ENCODE data around the gene C1QTNF9B.
"Not testable (repeated sequence)": the region's sequence is repeated elsewhere in the genome, so short reads cannot be mapped to it uniquely, and the experiment has no call there.

The C1QTNF9B gene

DNA sequence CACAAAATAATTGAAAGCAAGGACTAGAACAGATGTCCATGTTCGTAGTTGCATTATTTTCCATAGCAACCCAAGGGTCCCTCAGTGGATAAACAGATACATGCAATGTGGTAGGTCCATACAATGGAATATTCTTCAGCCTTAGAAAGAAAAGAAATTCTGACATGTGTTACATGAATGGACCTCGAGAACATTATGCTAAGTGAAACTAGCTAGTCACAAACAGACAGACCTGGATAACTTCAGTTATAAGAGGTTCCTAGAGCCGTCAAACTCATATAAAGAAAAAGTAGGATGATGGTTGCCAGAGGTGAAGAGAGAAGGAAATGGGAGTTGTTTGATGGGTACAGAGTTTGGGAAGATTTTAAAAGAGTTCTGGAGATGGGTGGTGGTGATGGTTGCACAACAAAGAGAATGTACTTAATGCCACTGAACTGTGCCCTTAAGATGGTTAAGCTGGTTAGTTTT, at the start of gene C1QTNF9B:
C1QTNF9B (minus strand) TSS at position 51 of the 468 bp plus-strand sequence.
- DNase-seq, result not testable (repeated sequence)

DNA sequence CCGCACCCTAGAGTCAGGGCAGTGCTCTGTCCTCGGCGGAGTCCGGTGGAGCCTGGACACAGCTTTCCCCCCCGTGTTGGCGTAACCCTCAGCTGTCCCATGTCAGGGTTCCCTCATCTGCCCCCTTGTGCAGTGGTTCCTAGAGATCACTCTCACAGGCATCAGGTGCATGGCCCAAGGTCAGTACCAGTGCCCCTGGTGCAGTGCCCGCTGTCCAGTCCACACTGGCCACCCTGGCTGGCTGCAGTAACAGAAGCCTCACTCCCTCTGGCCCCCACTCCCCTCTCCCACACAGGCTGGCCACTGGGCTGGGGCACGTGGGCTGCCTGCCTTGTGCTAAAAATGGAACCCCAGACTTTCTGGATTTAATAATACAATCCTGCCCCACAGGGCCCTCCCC, 49.6 kb upstream of the C1QTNF9B start:
- DNase-seq, result no peak

DNA sequence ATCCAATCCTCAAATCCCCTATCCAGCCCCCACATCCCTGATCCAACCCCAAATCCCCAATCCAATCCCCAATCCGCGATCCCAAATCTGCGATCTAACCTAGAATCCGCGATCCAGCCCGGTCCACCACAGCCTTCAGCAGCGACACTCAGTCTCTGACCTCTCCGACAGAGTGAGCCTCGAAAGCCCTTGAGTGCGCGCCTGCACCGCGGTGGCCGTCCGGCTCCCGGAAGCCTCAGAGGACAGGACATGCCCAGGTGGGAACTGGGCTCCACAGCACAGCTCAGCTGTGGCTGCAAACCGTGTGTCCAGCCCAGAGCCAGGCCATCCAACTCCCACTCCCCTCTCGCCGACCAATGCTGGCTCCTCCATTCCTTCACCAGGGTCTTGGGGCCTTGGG, 48.8 kb upstream of the C1QTNF9B start:
- DNase-seq, result no peak

DNA sequence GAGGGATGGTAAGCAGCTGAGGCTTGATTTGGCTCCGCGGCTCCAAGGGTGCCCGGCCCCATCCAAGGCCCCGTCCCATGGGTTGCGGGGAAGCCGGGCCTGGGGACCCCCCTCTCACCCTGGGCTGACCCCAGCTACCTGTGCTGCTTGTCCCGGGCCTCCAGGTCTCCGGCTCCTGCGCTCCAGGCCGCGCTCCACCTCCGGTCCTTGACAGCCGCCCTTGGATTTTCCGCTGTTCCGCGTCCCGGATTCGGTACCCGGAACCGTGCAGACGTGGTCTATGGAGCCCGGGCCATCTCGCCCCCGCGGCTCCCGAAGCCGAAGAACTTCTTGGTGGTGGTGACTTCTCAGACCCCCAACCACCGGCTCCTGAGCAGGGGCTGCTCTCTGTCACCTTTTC, 48.3 kb upstream of the C1QTNF9B start:
- no peak for DNase-seq

DNA sequence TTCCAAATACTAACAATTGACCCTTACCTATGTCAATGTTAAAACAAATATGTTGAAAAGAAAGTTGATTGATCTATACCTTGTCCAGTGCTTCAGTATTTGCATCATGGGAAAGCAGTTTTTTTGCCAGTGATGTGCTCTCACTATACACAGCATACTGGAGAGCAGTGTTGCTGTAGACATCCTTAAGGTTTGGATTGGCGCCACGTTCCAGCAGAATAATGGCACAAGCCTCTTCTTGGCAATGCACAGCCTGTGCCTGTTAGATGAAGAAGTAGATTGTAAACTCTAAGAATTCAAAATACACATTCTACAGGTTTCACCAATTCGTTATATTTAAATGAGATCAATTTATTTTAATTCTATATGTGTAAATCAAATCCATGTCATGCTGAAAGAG, 43.9 kb upstream of the C1QTNF9B start:
- DNase-seq, result no peak

DNA sequence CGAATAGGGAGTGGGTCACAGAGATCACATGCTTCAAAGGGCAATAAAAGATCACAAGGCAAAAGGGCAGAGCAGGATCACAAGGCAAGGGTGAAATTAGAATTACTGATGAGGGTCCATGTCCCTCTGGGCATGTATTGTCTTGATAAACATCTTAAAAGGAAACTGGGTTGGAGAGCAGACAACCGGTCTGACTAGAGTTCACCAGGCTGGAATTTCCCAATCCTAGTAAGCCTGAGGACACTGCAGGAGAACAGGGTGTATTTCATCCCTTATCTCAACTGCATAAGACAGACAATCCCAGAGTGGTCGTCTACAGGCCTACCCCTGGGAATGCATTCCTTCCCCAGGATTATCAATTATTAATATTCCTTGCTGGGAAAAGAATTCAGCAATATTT, 42.4 kb upstream of the C1QTNF9B start:
- DNase-seq, result not testable (repeated sequence)

DNA sequence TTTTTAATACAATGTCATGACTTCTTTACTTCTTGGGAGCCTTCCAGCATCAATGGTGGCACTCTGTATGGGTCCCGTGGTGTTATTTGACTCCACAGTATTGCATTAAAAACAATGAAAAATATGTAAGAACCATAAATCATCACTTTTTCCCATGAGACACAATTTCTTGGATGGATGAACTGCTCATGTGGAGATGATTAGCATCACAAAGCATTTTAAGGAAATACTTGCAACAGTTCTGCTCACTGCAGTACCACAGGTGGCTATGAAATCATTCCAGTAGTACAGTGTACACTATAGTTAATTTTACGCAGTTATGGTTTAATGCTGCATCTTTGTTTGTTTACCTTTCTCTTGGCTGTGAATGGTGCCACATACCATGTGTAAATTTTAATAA, 37.2 kb upstream of the C1QTNF9B start:
- DNase-seq, result no peak

DNA sequence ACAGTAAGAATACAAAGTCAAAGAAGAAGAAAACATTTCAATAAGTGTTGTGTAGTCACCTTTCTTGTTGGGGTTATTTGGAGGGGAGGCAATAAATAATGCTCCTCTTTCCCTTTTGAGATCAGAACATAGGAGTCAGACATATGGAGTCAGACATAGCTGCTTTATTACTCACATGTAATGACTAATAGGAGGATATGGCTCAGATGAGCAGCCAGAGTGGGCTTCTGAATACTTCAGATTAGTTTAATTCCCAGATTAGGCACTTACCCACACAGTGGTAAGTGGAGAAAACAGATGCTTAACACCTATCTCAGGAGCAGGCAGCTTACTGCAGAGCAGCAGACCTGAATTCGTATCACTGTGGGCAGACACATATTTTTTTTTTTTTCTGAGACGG, 31.7 kb upstream of the C1QTNF9B start:
- no peak for DNase-seq

DNA sequence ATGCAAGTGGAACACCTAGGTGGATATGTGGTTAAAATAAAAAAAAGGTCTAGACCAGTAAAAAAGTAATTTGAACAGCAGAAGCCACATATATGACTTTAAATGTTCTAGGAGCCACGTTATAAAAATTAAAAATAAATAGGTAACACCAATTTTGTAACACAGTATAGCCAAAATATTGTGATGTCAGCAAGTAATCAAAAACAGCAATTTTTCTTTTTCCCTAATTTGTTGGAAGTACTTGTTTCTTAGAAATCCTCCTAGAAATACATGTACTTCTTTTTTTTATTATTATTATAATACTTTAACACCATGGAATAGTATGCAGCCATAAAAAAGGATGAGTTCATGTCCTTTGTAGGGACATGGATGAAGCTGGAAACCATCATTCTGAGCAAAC, 25.7 kb upstream of the C1QTNF9B start:
- no peak for DNase-seq

DNA sequence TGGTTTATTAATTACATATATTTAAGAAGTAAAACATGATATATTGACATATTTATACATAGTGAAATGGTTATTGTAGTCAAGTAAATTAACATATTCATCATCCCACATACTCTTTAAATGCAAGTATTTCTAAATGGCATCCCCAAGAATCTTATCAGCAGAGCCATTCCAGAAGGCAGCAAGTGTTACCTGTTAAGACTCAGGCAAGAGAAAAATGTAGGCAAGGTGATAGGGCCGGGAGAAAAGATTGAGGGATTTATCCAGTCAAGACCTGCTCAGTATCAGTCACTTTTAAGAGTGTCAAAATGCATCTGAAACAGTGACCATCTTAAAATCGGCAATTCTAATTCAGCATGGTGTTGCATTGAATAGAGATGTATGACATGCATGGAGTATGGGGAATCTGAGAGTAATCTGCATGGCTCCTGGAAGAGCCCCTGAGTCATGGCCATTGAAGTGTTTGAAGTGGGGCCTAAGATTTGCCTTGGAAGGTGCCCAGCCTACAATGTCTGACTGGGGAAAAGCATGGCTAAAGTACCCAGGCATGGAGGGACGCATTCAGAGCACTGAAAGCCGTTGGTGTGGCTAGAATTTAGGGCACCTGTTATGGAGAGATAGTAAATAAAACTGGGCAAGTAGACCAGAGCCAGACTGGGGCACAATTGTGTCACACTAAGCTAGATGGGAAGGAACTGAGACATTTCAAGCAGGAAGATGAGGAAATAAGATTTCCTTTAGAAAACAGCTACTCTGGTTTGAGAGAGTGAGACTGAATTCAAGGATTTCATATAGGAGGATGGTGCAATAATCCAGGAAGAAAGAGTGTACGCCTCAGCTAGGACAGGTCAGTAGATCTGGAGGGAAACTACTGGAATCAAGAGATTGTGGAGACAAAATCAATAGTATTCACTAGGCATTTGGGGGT, 25.0 kb upstream of the C1QTNF9B start:
- DNase-seq, result no peak

DNA sequence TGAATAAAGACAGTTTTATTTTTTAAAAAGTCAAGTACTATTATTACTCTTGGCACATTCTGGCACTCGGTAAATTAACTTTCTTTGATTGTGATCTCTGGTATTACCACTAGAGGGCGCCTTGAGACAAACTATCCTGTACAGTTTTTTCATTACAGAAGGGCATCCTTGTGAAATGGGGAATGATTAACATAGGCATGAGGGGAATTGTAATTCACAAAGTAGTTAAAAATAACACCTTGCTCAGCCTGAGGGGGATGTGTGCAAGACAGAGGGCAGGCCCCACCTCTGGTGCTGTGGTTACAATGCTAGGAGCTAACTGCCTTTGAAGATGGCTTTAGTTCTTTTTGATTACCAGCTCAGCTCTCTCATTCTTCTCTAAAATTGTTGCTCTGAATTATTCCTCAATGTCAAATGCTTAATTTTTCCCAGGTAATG, 24.2 kb upstream of the C1QTNF9B start:
- DNase-seq, result peak in 5 of 56 donors; percentile 4 to 63 (median 18)

DNA sequence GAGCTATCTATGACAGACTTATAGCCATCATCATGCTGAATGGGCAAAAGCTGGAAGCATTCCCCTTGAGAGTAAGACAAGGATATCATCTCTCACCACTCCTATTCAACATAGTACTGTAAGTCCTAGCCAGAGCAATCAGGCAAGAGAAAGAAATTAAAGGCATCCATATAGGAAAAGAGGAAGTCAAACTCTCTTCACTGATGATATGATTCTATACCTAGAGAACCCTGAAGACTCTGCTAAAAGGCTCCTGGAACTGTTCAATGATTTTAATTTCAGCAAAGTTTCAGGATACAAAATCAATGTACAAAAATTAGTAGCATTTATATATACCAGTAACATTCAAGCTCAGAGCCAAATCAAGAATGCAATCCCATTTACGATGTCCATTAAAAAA, 21.7 kb upstream of the C1QTNF9B start:
- DNase-seq, result no peak

DNA sequence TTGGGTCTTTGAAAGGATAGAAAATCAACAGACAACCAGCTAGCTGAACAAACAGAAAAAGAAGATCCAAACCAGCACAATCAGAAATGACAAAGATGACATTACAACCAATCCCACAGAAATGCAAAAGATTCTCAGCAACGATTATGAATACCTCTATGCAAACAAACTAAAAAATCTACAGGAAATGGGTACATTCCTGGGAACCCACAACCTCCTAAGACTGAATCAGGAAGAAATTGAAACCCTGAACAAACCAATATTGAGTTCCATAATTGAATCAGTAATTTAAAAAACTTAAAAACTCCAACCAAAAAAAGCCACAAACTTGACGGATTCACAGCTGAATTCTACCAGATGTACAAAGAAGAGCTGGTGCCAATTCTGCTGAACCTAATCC, 20.9 kb upstream of the C1QTNF9B start:
- DNase-seq, result no peak

DNA sequence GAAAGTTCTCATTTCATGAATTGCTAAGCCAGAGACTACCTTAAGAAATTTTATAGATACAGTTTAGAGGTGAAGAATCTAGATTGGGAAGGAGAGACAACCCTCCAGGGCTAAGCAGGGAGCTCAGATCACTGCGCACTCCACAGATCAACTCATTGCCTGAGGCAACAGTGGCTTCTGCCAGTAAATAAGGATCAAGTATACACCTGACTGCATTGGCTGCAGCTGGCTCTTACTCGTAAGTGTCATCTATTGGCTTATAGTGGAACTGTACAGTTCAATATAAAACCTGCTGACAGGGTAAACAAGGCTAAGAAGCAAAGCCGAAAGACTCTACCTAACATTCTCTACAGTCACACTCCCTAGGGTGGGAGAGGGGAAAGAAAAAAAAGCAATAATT, 18.0 kb upstream of the C1QTNF9B start:
- DNase-seq, result no peak

DNA sequence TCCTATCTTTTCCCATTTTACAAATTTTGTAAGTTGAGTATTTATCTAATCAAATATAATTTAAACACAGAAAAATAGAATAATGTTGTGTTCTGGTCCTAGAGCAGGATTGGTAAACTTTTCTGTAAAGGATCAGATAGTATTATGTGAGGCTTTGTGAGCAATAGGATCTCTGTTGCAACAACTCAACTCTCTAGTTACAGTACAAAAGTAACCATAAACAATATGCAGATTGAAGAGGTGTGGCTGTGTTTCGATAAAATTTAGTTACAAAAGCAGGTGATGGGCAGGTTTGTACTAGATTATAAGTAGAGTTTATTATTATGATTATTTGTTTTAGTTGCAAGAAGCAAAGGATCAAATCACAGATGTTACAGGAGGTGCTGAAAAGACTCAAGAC, 15.2 kb upstream of the C1QTNF9B start:
- no peak for DNase-seq

DNA sequence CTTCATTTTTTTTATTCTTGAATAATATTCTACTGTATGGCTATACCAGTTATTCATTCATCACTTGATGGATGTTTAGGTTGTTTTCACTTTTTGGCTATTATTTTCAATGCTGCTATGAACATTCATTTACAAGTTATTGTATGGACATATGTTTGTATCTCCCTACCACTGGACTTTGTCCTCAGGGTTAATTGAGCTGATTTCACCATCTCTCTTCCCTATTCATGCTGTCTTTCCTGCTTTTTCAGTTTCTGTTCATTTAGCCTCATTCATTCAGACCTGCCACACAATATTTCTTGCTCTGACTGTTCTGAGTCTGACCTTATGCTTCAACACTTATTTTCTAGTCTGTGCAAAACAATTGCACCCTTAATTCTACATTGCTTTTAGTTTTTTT, 12.3 kb upstream of the C1QTNF9B start:
- no peak for DNase-seq

DNA sequence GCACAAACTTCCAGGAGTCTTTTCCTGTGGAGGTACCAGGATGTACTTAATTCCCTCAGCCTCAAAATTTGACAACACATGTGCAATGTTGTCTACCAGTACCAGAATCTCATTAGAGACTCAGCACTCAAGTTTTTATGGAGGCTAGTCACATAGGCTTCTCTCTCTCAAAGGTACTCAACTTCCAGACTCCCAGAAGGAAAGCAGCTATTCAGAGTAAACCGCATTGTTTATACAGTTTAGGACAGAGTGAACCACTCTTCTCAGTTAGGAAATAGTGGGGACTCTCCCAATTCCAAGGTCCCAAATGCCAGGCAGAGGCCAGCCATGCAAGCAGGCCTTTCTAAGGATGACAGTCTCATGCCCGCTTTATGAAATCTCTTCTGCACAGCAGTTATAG, 8.5 kb upstream of the C1QTNF9B start:
- DNase-seq, result no peak

DNA sequence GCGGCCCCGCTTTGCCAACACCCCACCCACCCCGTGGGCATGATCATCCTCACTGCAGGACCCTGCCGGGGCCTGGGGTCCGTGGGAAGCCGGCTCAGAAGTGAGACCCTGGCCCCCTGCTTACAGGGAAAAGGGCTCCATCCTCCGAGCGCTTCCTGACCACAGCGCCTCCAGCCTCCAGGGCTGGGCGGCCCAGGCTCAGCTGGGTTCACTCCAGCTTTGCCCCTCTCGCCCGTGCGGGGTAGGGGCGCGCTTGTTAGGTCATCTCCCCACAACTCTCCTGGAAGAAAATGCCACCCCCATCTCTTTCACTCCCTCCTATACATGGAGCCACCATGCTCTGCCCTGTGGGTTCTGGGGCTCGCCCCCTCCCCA, 6.6 kb upstream of the C1QTNF9B start:
- no peak for DNase-seq

DNA sequence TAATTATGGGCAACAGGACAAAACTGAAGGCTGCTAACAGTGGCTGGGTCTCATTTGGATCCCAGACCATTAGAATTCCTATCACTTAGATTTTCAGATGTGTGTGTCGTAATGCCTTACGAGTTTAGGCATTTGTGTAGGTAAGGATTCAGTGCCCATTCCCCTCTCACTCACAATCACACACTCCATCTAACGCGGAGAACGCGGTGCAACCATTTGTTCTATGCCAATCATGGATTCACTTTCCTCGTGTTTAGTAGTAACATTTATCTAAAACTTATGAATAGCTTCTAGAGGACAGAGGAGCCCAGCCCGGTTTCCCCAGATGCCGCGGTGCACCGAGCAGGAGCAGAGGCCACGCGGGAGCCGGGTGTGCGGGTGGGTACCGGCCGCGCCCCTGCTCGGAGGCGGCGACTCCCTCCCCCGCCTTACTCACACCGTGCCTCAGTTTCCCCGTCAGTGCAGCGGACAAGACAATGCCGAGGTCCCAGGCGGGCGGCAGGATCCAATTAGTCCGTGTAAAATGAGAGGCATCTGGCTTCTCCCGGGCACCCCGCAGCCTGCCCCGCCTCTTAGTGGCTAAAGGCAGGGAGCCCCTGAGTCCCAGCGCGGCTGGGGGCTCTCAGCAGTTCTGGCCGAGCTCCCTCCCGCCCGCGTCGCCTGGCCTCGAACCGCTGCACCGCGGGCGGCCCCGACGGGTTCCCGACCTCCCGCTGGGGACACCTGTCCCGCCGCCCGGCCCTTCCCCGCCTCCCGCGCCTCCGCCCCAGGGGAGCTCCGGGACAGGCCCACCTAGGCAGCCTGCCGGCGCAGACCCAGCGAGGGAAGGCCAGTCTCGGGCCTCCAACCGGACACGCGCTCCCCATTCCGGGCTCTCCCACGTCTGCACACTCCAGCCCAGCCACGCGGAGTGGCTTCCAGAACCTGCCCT, 5.9 kb upstream of the C1QTNF9B start:
- no peak for DNase-seq

DNA sequence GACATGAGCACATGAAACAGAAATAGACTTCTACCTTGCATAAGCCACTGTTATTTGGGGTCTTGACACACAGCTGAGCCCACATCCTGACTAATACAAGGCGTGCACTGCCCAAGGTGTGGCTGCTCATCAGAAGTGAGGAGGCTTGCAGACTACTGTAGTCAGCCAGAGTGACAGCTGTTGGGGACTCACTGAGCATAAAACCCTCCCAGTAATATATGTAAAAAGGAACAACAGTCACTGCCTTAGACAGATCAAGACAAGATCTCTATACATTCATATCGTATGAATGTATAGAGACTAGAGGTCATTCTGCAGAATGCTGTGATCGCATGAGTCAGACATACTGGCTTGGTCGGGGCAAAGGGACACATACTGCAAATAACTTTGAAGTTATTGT, 4.1 kb upstream of the C1QTNF9B start:
- no peak for DNase-seq

DNA sequence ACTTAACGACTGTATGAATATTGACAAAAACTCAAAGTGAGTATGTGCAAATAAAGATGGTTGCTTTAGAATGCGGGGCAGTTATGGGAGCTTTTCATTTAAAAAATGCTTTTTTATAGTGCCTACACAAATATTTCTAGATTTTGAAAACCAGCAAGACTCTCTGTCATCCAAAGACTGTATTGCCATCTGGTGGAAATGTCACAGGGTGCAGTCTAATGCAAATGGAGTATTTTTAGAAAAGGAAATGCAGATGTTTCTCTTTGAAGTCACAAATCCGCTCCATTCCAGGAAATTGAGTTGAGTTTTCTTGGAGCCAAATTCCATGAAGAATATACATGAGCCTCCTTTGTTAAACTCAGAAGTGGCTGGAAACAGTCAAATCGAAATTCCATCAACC, 2.3 kb upstream of the C1QTNF9B start:
- peak in 10 of 56 donors; percentile 7 to 64 (median 28) for DNase-seq

DNA sequence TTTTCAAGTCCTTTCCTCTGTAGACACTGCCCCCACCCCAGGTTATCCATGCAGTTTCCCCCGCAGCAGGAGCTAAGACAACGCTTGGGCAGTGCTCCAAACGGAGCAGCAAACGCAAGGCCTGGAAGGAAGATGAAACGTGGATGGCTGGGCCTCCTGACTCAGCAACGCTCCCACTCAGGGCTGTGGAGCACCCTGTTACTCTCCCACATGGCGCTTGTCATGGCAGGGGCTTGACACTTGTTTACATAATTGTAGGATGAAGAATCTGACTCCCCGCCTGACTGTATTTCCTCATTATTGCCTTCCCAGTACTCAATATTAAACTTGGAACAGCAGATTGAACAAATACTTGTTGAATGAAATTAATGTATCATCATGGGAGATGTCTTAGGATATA, 799 bp upstream of the C1QTNF9B start:
- no peak for DNase-seq
